ENCODE data around the gene SLC27A3. TPM values are rescaled to one million over a fixed set of nuclear protein-coding genes. Genes with fewer than 3 reads are reported as not detected.

The SLC27A3 gene
- total RNA-seq, 2 donors from 2014 or later = 27.4 to 30.9 TPM

GRCh38 chr1:153771841-153772593 lies 3.2 kb upstream of the SLC27A3 start:
- Histone ChIP-seq H3K36me3 (peaks cover 0 to 21% of the 10 kb centered on the region in 2 donors), H3K27me3 (replicated peaks; ENCODE audit: insufficient read depth) (no peaks in the 10 kb centered on the region), H3K4me1 (replicated peaks) (no peaks in the 10 kb centered on the region), H3K4me3 (no peak overlapping the region), H3K9me3 (no peaks in the 10 kb centered on the region), H3K27ac (no peak overlapping the region)
- 66% methylated on average over 20 of the region's 21 CpGs for WGBS
- TF ChIP-seq CTCF (IDR thresholded peaks at IDR 0.05) = peak in 3 of 4 experiments; percentile 13 to 29 (median 27)
- no peak for TF ChIP-seq POLR2A (IDR thresholded peaks at IDR 0.05)
- intact Hi-C loops (cut with DNase I) = loop anchor here (5.0 kb wide), 1 partner anchor 95 kb away; the partner anchor contains the start of gene NPR1
- no peak for DNase-seq (ENCODE audit: low spot score)

- Histone ChIP-seq H3K9me3 (no peaks in the 10 kb centered on the region), H3K27me3 (replicated peaks; ENCODE audit: insufficient read depth) (no peaks in the 10 kb centered on the region), H3K27ac (peak overlapping the region in 1 of 2 donors; percentile 15), H3K4me3 (no peak overlapping the region), H3K36me3 (peaks cover 0 to 11% of the 10 kb centered on the region in 2 donors), H3K4me1 (replicated peaks) (peaks cover 7% of the 10 kb centered on the region)
- 66% methylated on average over 12 of the region's 12 CpGs for WGBS
- no peak for DNase-seq (ENCODE audit: low spot score)
- intact Hi-C loops (cut with DNase I) = loop anchor here (5.0 kb wide), 1 partner anchor 96 kb away; the partner anchor contains the start of gene NPR1
- TF ChIP-seq CTCF (IDR thresholded peaks at IDR 0.05) (no peak), POLR2A (IDR thresholded peaks at IDR 0.05) (no peak)
Measured at GRCh38 chr1:153773096-153773921, 1.9 kb upstream of the SLC27A3 start.

- Histone ChIP-seq H3K36me3 (peaks cover 0 to 10% of the 10 kb centered on the region in 2 donors), H3K27ac (peak overlapping the region; percentile 85), H3K4me1 (replicated peaks) (peaks cover 7% of the 10 kb centered on the region), H3K27me3 (replicated peaks; ENCODE audit: insufficient read depth) (no peaks in the 10 kb centered on the region), H3K4me3 (no peak overlapping the region), H3K9me3 (no peaks in the 10 kb centered on the region)
- WGBS = 55% methylated on average over 8 of the region's 8 CpGs
- intact Hi-C loops (cut with DNase I) = loop anchor here (5.0 kb wide), 1 partner anchor 97 kb away; the partner anchor contains the start of gene NPR1
- DNase-seq (ENCODE audit: low spot score) = no peak
- TF ChIP-seq POLR2AphosphoS5 (IDR thresholded peaks at IDR 0.05) = no peak
Measured at GRCh38 chr1:153774026-153774595, 1.1 kb upstream of the SLC27A3 start.

- intact Hi-C loops (cut with DNase I) = no loop called here
- Histone ChIP-seq H3K9me3 (no peaks in the 10 kb centered on the region), H3K4me1 (replicated peaks) (peaks cover 7% of the 10 kb centered on the region), H3K27me3 (replicated peaks; ENCODE audit: insufficient read depth) (no peaks in the 10 kb centered on the region), H3K36me3 (peaks cover 0 to 10% of the 10 kb centered on the region in 2 donors), H3K27ac (peak overlapping the region; percentile 85), H3K4me3 (peak overlapping the region; percentile 65 to 68)
- TF ChIP-seq POLR2A (IDR thresholded peaks at IDR 0.05) (peak; percentile 73), CTCF (IDR thresholded peaks at IDR 0.05) (peak in 1 of 4 experiments; percentile 13), POLR2AphosphoS5 (IDR thresholded peaks at IDR 0.05) (peak; percentile 44)
- DNase-seq (ENCODE audit: low spot score) = peak; percentile 73
- under 1% methylated on average over 59 of the region's 83 CpGs for WGBS
Measured at GRCh38 chr1:153775458-153776327, 486 bp downstream of the SLC27A3 start.
